Central memory CD8-positive, alpha-beta T cell (primary cell): ENCODE measurements around the gene TBC1D22A.
A peak's percentile ranks its signal among the peaks of the same experiment; 100 is the strongest.

Experiments
- ATAC-seq: fragments of 150-1000 bp; cut with Tn5 transposase; replicated peaks from 2 replicates; pipeline ENCODE4 v1.10.0; 2022; ENCODE audit warnings: mild to moderate bottlenecking, moderate FRiP score, moderate number of reproducible peaks; ENCODE audit not compliant: poor library complexity, severe bottlenecking; ENCODE audit errors: extremely low read depth
- DNase-seq, 2 donors: peaks; one replicate each; pipeline ENCODE4 v3.0.0; 2021; ENCODE audit warnings: low spot score in 2 of 2
- H3K27ac Mint-ChIP-seq: one replicate; pipeline ENCODE4 v1.8.0; 2022; ENCODE audit warnings: low read depth, mild to moderate bottlenecking, moderate library complexity, mixed read lengths
- H3K27me3 Mint-ChIP-seq: one replicate; pipeline ENCODE4 v1.8.0; 2022; ENCODE audit warnings: mixed read lengths
- H3K36me3 Mint-ChIP-seq: one replicate; pipeline ENCODE4 v1.8.0; 2022; ENCODE audit warnings: mild to moderate bottlenecking, moderate library complexity, mixed read lengths; ENCODE audit not compliant: insufficient read depth
- H3K4me1 Mint-ChIP-seq: one replicate; pipeline ENCODE4 v1.8.0; 2022; ENCODE audit warnings: mixed read lengths
- H3K4me3 Mint-ChIP-seq: one replicate; pipeline ENCODE4 v1.8.0; 2022; ENCODE audit warnings: mild to moderate bottlenecking, moderate library complexity, mixed read lengths
- H3K9me3 Mint-ChIP-seq: one replicate; pipeline ENCODE4 v1.8.0; 2022; ENCODE audit warnings: mixed read lengths

The TBC1D22A gene

GRCh38 chr22:47042116-47042825 is 279.8 kb downstream of the TBC1D22A start:
- H3K27me3 Mint-ChIP-seq = no peaks in the 10 kb centered on the region
- DNase-seq = no peak
- ATAC-seq = no peak
- no peaks in the 10 kb centered on the region for H3K9me3 Mint-ChIP-seq
- peak overlapping the region; percentile 49 for H3K27ac Mint-ChIP-seq
- H3K36me3 Mint-ChIP-seq = peaks cover 16% of the 10 kb centered on the region
- H3K4me3 Mint-ChIP-seq = no peak overlapping the region
- H3K4me1 Mint-ChIP-seq = peaks cover 82% of the 10 kb centered on the region

- no peak for ATAC-seq
- peaks cover 85% of the 10 kb centered on the region for H3K4me1 Mint-ChIP-seq
- DNase-seq = no peak
- H3K27me3 Mint-ChIP-seq = no peaks in the 10 kb centered on the region
- no peak overlapping the region for H3K4me3 Mint-ChIP-seq
- H3K27ac Mint-ChIP-seq = peak overlapping the region; percentile 49
- no peaks in the 10 kb centered on the region for H3K9me3 Mint-ChIP-seq
- peaks cover 16% of the 10 kb centered on the region for H3K36me3 Mint-ChIP-seq
Observed at GRCh38 chr22:47042861-47043496, 280.5 kb downstream of the TBC1D22A start.

DNA sequence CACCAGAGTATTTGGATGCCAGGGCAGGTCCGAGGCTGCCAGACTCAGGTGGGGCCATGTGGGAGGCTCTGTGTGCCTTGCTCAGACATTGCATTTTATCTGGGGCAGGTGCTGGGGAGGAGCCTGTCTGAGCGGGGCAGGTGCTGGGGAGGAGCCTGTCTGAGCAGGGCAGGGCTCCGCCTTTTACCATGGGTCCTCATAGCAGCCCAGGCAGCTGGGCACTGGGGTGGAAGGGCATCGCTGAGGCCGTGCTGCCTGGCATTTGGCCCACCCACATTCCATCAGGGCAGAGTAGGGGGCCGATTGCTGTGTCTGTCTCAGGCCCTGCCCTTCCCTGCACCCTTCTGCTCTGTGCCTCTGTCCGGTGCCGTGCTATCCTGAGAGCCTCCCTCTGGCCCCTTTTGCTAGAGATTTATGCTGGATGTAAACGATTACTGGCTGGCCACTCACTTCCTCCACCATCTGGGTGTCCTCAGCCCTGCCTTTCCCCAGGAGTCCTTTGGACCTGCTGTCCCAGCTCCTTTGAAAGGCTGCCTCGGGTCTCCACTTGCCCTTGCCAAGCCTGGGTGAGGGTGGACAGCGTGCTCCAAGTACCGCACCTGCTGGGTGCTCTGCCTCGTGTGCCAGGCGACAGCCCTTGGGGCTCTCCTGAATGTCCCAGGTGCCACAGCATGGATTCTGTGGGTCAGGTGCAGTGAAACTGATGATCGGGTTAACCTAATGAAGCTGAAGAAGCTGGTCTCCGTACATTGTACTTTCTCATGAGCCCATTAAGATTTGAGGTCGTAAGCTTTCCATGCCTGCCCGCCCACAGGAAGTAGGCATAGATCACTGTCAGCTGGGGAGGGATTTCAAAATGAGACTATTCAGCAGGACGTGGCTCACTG is 281.6 kb downstream of the TBC1D22A start:
- H3K9me3 Mint-ChIP-seq = no peaks in the 10 kb centered on the region
- no peak overlapping the region for H3K27ac Mint-ChIP-seq
- H3K4me3 Mint-ChIP-seq = no peak overlapping the region
- no peak for ATAC-seq
- no peak for DNase-seq
- H3K4me1 Mint-ChIP-seq = peaks cover 85% of the 10 kb centered on the region
- H3K27me3 Mint-ChIP-seq = no peaks in the 10 kb centered on the region
- peaks cover 15% of the 10 kb centered on the region for H3K36me3 Mint-ChIP-seq

- Mint-ChIP-seq H3K4me3 (no peak overlapping the region), H3K4me1 (peaks cover 83% of the 10 kb centered on the region), H3K36me3 (peaks cover 12% of the 10 kb centered on the region), H3K27me3 (no peaks in the 10 kb centered on the region), H3K9me3 (no peaks in the 10 kb centered on the region), H3K27ac (peak overlapping the region; percentile 41)
- no peak for DNase-seq
- no peak for ATAC-seq
Observed at GRCh38 chr22:47044722-47045535, 282.5 kb downstream of the TBC1D22A start.

DNA sequence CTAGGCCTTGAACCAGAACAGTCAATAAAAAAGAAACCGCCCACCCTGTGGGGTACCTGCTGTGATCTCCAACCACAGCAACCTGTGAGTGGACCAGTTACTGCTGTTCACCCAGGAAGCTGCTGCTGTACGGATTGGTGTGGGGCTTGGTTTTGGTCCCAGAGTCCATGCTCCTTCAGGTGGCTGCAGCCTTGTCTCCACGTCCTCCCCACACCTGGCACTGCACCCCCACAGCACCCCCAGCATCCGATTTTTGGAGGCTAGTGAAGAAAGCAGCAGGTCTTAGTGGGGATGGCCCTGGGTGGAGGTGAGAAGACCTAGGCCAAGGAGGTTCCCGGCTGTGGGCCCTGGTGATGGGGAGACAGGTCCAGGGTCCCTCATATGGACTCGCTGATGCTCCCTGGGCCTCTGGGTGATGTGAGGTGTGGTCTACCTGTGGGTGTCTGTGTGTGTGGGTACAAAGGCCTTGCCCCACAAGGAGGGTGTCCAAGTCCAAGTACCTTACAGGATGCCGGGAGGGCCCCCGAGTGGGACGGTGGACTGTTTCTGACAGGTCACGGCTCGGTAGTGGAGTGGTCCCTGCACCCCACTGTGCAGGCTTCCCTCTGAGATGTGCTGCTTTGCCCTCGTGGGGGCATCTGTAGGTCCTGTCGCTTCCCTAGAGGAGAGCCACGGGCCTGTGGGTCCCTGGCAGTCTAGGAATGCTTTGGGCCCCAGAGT is 283.4 kb downstream of the TBC1D22A start:
- Mint-ChIP-seq H3K9me3 (no peaks in the 10 kb centered on the region), H3K4me3 (peak overlapping the region; percentile 14), H3K4me1 (peaks cover 78% of the 10 kb centered on the region), H3K27me3 (no peaks in the 10 kb centered on the region), H3K36me3 (peaks cover 10% of the 10 kb centered on the region), H3K27ac (peak overlapping the region; percentile 74)
- ATAC-seq (no peak), DNase-seq (no peak)

- H3K27me3 Mint-ChIP-seq = no peaks in the 10 kb centered on the region
- peak overlapping the region; percentile 14 for H3K4me3 Mint-ChIP-seq
- peaks cover 9% of the 10 kb centered on the region for H3K36me3 Mint-ChIP-seq
- DNase-seq = no peak
- H3K27ac Mint-ChIP-seq = peak overlapping the region; percentile 74
- H3K9me3 Mint-ChIP-seq = no peaks in the 10 kb centered on the region
- ATAC-seq = no peak
- H3K4me1 Mint-ChIP-seq = peaks cover 73% of the 10 kb centered on the region
Observed at GRCh38 chr22:47046411-47047065, 284.1 kb downstream of the TBC1D22A start.

DNA sequence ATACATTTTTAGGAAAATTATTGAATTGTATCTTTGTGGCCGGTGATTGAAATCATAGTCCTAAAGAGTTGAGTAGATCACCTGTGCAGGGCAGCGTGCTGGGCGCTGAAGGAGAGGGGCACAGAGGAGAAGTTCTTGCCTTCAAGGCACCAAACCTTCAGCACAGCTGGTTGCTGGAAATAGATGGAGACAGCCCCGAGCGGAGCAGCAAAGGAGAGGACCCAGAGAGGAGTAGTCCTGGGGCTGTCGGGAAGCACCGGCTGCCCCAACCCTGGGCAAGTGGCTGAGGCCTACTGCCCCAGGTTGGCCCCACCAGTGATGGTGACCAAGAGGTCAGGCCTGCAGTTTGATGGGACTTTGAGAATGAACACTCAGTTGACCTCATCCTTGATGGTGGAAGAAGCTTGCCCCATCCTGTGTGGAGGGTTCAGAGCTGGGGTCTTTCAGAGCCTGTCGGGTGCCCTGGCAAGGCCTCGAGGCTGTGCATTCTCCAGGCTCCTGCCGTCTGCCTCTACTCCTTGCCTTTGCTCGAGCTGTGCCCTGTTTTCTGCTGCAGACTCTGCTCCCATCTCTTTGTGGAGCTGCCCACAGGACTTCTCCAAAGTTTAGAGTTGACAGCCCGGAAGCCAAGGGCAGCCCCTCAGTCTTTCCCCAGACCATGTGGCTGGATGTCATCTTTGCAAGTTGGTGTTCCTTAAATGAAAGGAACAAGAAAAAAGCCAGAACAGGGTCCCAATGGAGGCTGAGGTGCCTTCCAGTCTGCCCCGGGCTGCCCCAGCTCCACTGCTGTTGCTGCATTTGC is 285.1 kb downstream of the TBC1D22A start:
- peak overlapping the region; percentile 72 for H3K27ac Mint-ChIP-seq
- H3K36me3 Mint-ChIP-seq = peaks cover 7% of the 10 kb centered on the region
- H3K4me3 Mint-ChIP-seq = peak overlapping the region; percentile 16
- peaks cover 68% of the 10 kb centered on the region for H3K4me1 Mint-ChIP-seq
- ATAC-seq (no peak), DNase-seq (no peak)
- no peaks in the 10 kb centered on the region for H3K9me3 Mint-ChIP-seq
- no peaks in the 10 kb centered on the region for H3K27me3 Mint-ChIP-seq

- peak overlapping the region; percentile 72 for H3K27ac Mint-ChIP-seq
- peak; percentile 43 for ATAC-seq
- peak overlapping the region; percentile 16 for H3K4me3 Mint-ChIP-seq
Observed at GRCh38 chr22:47048123-47049077, 285.9 kb downstream of the TBC1D22A start.

DNA sequence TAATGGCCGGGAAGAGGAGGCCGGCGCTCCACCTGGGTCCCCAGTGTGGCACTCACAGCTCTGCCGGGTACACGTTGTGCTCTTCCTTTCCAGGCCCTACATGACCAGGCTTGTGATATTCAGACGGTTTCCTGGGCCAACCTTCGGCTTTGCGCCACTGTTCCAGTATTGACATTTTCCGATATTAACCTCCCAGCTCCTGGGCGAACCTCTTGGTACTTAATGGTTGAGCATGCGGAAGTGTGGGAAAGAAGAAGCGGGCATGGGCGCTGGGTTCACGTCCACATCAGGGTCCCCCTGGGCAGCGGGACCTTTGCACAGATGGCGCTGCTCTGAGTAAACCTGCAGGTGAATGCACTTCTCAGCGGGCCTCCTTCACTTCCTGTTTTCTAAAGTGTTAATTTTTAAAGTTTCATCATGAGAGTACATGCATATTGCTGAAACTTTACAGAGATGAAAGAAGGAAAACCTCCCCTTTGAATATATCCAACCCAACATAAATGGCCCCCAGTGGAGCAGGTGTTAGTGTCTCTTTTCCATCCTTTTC is 286.7 kb downstream of the TBC1D22A start:
- Mint-ChIP-seq H3K36me3 (peaks cover 9% of the 10 kb centered on the region), H3K4me3 (no peak overlapping the region), H3K27me3 (no peaks in the 10 kb centered on the region), H3K4me1 (peaks cover 62% of the 10 kb centered on the region), H3K9me3 (no peaks in the 10 kb centered on the region), H3K27ac (peak overlapping the region; percentile 21)
- DNase-seq (no peak), ATAC-seq (no peak)

More at GRCh38 chr22:47048123-47049077, 285.9 kb downstream of the TBC1D22A start:
- H3K27me3 Mint-ChIP-seq = no peaks in the 10 kb centered on the region
- no peaks in the 10 kb centered on the region for H3K9me3 Mint-ChIP-seq
- H3K4me1 Mint-ChIP-seq = peaks cover 65% of the 10 kb centered on the region
- no peak for DNase-seq
- H3K36me3 Mint-ChIP-seq = peaks cover 9% of the 10 kb centered on the region
